ENCODE measurements around the gene PHF5A.

Gene PHF5A

GRCh38 chr22:41411021-41411851, 57.3 kb downstream of the PHF5A start:
- no peak for DNase-seq

DNA sequence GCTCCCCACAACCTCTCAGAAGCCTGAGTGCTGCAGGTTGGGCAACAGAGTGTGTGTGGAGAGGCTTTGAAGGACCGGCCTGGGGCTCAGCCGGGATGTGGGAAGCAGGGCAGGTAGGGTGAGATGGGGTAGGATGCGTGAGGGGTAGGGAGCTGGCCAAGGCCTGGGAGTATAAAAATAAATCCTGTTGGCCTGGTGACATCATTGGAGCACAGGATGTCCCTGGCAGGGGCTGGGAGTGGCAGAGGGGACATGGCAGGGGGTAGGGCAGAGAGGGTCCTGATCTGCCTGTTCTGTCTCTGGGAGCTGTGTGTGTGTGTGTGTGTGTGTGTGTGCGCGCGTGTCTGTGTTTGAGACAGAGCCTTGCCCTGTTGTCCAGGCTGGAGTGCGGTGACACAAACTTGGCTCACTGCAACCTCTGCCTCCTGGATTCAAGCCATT, 58.2 kb downstream of the PHF5A start:
- no peak for DNase-seq

Measured in effector CD8-positive, alpha-beta T cell (primary cell).